ENCODE data around the gene ATP5F1D. TPM values are rescaled to one million over a fixed set of nuclear protein-coding genes. Genes with fewer than 3 reads are reported as not detected.

The ATP5F1D gene
- total RNA-seq, 1 donor from 2014 or later, result 110 TPM

DNA sequence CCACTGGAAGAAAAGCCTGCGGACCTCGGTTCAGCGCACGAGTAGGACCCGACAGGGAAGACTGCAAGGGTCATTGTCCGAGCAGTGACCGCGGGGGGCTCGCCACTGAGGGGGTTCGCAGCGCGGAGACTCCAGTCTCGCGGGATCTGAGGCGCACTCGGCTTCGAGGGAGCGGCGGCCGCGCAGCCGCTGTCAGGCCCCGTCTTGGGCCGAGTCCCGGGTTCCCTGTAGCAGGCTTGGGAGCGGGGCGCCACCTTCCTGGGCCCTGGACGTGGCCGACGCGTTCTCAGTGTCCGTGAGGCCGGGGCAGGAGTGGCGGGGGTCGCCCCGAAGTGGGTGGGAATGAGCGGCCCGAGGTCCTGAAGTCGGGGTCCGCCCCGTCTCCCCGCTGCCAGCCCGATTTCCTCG is 33.3 kb downstream of the ATP5F1D start:
- TF ChIP-seq, protein P1, sequence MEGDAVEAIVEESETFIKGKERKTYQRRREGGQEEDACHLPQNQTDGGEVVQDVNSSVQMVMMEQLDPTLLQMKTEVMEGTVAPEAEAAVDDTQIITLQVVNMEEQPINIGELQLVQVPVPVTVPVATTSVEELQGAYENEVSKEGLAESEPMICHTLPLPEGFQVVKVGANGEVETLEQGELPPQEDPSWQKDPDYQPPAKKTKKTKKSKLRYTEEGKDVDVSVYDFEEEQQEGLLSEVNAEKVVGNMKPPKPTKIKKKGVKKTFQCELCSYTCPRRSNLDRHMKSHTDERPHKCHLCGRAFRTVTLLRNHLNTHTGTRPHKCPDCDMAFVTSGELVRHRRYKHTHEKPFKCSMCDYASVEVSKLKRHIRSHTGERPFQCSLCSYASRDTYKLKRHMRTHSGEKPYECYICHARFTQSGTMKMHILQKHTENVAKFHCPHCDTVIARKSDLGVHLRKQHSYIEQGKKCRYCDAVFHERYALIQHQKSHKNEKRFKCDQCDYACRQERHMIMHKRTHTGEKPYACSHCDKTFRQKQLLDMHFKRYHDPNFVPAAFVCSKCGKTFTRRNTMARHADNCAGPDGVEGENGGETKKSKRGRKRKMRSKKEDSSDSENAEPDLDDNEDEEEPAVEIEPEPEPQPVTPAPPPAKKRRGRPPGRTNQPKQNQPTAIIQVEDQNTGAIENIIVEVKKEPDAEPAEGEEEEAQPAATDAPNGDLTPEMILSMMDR (IDR thresholded peaks at IDR 0.05), result no peak
- H3K27me3 Mint-ChIP-seq (ENCODE audit: low read depth), result no peaks in the 10 kb centered on the region
- H3K9me3 Mint-ChIP-seq (ENCODE audit: low read depth), result no peaks in the 10 kb centered on the region
- peaks cover 34% of the 10 kb centered on the region for H3K36me3 Mint-ChIP-seq (ENCODE audit: low read depth)
- no peak for DNase-seq (ENCODE audit: low spot score)
- H3K27ac Mint-ChIP-seq (ENCODE audit: unreplicated experiment), result peak overlapping the region; percentile 82
- H3K4me1 Mint-ChIP-seq (ENCODE audit: low read depth), result peaks cover 51% of the 10 kb centered on the region
- peak overlapping the region; percentile 58 for H3K4me3 Mint-ChIP-seq (ENCODE audit: unreplicated experiment)

DNA sequence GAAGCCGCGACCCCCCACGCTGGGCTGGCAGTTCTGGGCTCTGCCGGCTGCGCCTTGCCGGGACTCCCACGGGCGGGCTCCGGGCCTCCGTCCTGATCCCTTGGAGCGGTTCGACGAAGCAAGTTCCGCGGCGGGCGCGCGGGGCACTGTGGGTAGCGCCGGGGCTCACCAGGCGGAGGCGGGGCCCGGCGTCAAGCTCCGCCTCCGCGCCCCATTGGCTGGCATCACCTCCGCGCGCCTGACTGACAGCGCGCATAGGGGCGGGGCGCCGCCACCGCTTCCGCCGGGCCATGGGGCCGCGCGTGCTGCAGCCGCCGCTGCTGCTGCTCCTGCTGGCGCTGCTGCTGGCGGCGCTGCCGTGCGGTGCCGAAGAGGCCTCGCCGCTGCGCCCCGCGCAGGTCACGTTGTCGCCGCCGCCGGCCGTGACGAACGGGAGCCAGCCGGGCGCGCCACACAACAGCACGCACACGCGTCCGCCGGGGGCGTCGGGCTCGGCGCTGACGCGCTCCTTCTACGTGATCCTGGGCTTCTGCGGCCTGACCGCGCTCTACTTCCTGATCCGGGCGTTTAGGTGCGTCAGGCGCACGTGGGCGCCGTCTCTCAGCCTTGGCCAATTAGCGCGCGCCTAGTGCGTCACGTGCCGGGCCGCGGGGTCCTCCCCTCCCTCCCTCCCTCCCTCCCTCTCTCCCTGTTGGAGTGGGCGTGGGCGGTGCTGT is 33.9 kb downstream of the ATP5F1D start, which contains the start of gene FAM174C:
Gene FAM174C (plus strand): TSS at position 271 of the 716 bp plus-strand sequence. CDS start 20 bp downstream, at position 291.
- H3K27me3 Mint-ChIP-seq (ENCODE audit: low read depth), result no peaks in the 10 kb centered on the region
- no peak for DNase-seq (ENCODE audit: low spot score)
- no peaks in the 10 kb centered on the region for H3K9me3 Mint-ChIP-seq (ENCODE audit: low read depth)
- H3K36me3 Mint-ChIP-seq (ENCODE audit: low read depth), result peaks cover 31% of the 10 kb centered on the region
- peak within 1 kb of the TSS; percentile 92 for H3K27ac Mint-ChIP-seq (ENCODE audit: unreplicated experiment)
- peak within 1 kb of the TSS; percentile 65 for H3K4me3 Mint-ChIP-seq (ENCODE audit: unreplicated experiment)
- TF ChIP-seq, protein P1 (IDR thresholded peaks at IDR 0.05), result no peak
- peaks cover 47% of the 10 kb centered on the region for H3K4me1 Mint-ChIP-seq (ENCODE audit: low read depth)

DNA sequence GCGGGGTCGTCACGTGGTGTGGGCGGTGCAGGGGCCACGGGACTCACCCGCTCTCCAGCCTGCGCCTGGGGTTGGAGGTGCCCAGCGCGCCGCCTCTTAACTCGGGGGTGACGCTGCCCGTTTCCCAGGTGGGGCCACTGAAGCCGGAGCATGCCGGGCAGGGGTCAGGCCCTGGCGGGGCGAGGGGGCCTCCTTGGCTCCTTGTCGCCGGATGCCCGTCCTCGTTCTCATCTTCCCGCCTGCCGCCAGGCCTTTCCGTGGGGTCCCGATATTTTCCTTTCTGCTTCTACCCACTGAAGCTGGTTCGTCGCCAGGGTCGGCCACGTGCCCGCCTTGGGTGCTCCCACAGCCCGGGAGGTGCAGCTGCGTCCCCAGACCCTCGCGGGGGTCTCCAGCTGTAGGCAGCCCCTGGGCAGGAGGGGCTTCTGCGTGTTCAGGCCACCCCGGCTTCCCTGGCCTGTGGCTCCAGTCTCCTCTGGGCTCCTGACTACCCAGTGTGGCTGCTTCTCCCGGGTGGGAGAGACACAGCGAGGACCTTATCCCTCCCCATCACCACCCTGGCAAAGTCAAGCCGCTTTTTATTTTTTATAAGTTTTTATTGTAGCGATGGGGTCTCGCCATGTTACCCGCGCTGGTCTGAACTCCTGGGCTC is 34.6 kb downstream of the ATP5F1D start:
- Mint-ChIP-seq H3K27ac (ENCODE audit: unreplicated experiment) (peak overlapping the region; percentile 92), H3K27me3 (ENCODE audit: low read depth) (no peaks in the 10 kb centered on the region), H3K36me3 (ENCODE audit: low read depth) (peaks cover 26% of the 10 kb centered on the region), H3K4me1 (ENCODE audit: low read depth) (peaks cover 40% of the 10 kb centered on the region), H3K4me3 (ENCODE audit: unreplicated experiment) (peak overlapping the region; percentile 65), H3K9me3 (ENCODE audit: low read depth) (no peaks in the 10 kb centered on the region)
- DNase-seq (ENCODE audit: low spot score), result no peak
- TF ChIP-seq, protein P1 (IDR thresholded peaks at IDR 0.05), result no peak

DNA sequence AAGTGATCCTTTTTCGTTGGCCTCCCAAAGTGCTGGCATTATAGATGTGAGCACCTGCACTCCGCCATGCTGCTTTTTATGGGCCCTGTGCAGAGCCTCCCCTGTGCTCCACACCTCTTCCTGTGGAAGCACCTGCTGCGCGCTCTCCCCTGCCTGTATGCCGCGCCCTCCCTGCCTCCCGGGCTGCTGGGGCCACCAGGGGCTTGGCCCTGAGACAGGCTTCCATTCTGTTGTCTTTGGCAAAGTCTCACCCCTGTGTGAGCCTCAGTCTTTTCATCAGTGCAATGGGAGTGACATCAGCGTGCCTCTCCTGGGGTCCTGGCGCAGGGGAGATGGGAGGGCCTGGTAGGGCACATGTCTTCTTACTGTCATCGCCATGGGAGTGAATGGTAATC is 35.1 kb downstream of the ATP5F1D start:
- Mint-ChIP-seq H3K36me3 (ENCODE audit: low read depth) (peaks cover 21% of the 10 kb centered on the region), H3K27me3 (ENCODE audit: low read depth) (no peaks in the 10 kb centered on the region), H3K27ac (ENCODE audit: unreplicated experiment) (peak overlapping the region; percentile 92), H3K9me3 (ENCODE audit: low read depth) (no peaks in the 10 kb centered on the region), H3K4me1 (ENCODE audit: low read depth) (peaks cover 35% of the 10 kb centered on the region), H3K4me3 (ENCODE audit: unreplicated experiment) (peak overlapping the region; percentile 65)
- no peak for DNase-seq (ENCODE audit: low spot score)
- TF ChIP-seq, protein P1 (IDR thresholded peaks at IDR 0.05), result no peak

DNA sequence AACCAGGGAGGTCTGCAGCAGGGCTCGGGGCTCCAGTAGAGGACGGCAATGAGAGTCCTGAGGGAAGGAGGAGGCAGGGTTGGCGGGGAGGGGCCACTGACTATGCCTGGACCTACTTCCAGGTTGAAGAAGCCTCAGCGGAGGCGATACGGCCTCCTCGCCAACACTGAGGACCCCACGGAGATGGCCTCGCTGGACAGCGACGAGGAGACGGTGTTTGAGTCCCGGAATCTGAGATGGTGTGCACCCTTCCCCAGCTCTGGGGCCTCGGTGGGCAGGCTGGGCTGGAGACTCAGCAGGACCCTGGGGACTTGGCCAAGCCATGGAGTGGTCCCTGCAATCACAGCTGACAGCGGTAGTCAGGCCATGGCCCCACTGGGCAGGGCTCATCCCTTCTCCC is 35.5 kb downstream of the ATP5F1D start:
- Mint-ChIP-seq H3K27me3 (ENCODE audit: low read depth) (no peaks in the 10 kb centered on the region), H3K4me3 (ENCODE audit: unreplicated experiment) (peak overlapping the region; percentile 65), H3K9me3 (ENCODE audit: low read depth) (no peaks in the 10 kb centered on the region), H3K36me3 (ENCODE audit: low read depth) (peaks cover 17% of the 10 kb centered on the region), H3K4me1 (ENCODE audit: low read depth) (peaks cover 31% of the 10 kb centered on the region), H3K27ac (ENCODE audit: unreplicated experiment) (peak overlapping the region; percentile 92)
- DNase-seq (ENCODE audit: low spot score), result no peak
- TF ChIP-seq, protein P1 (IDR thresholded peaks at IDR 0.05), result no peak
